DOHH2 (cell line): ENCODE measurements around the gene TCERG1L.

Source experiments
- H3F3A ChIP-seq: fragments of 200-600 bp; sonication (generic), shearing (Covaris generic); 2 replicates; pipeline ENCODE4 v1.6.0; 2016; ENCODE audit warnings: antibody characterized with exemption, mild to moderate bottlenecking; ENCODE audit not compliant: control insufficient read depth, insufficient read depth
- H3K27ac ChIP-seq: fragments of 200-600 bp; sonication (generic); 2 replicates; pipeline ENCODE4 v1.5.1; 2014; ENCODE audit warnings: low read depth, mild to moderate bottlenecking, low read length, moderate library complexity
- H3K27me3 ChIP-seq: fragments of 200-600 bp; sonication (generic); 2 replicates; pipeline ENCODE4 v1.6.1; 2014; ENCODE audit warnings: mild to moderate bottlenecking, low read length, mixed read lengths; ENCODE audit not compliant: control insufficient read depth
- H3K36me3 ChIP-seq: fragments of 200-600 bp; sonication (generic); 2 replicates; pipeline ENCODE4 v1.6.1; 2014; ENCODE audit warnings: mild to moderate bottlenecking, low read length, moderate library complexity, mixed read lengths; ENCODE audit not compliant: control insufficient read depth
- H3K4me1 ChIP-seq: fragments of 200-600 bp; sonication (generic); 2 replicates; pipeline ENCODE4 v1.6.1; 2014; ENCODE audit warnings: mild to moderate bottlenecking, low read length, mixed read lengths; ENCODE audit not compliant: control insufficient read depth
- H3K4me2 ChIP-seq: fragments of 200-600 bp; sonication (generic); 2 replicates; pipeline ENCODE4 v1.6.0; 2014; ENCODE audit warnings: mild to moderate bottlenecking, low read length, moderate library complexity
- H3K4me3 ChIP-seq: fragments of 200-600 bp; sonication (generic); 2 replicates; pipeline ENCODE4 v1.5.1; 2014; ENCODE audit warnings: mild to moderate bottlenecking, low read length, mixed read lengths
- H3K79me2 ChIP-seq: fragments of 200-600 bp; sonication (generic); 2 replicates; pipeline ENCODE4 v1.6.1; 2014; ENCODE audit warnings: mild to moderate bottlenecking, low read length, mixed read lengths; ENCODE audit not compliant: control insufficient read depth
- H3K9me2 ChIP-seq: fragments of 200-600 bp; sonication (generic); replicated peaks from 2 replicates; pipeline ENCODE4 v1.6.1; 2014; ENCODE audit warnings: mild to moderate bottlenecking, low read length, mixed read lengths; ENCODE audit not compliant: control insufficient read depth
- H3K9me3 ChIP-seq: fragments of 200-600 bp; sonication (generic); 2 replicates; pipeline ENCODE4 v1.6.1; 2014; ENCODE audit warnings: antibody characterized with exemption, low read length, mixed read lengths; ENCODE audit not compliant: control insufficient read depth, insufficient read depth
- H4K20me1 ChIP-seq: fragments of 200-600 bp; sonication (generic); 2 replicates; pipeline ENCODE4 v1.6.0; 2014; ENCODE audit warnings: low read depth, mild to moderate bottlenecking, antibody characterized with exemption, low read length, moderate library complexity; ENCODE audit not compliant: control insufficient read depth, insufficient read depth
- CTCF ChIP-seq: fragments of 200-600 bp; sonication (generic); IDR thresholded peaks from one replicate; pipeline ENCODE4 v1.5.1; 2014; ENCODE audit warnings: antibody characterized with exemption, mild to moderate bottlenecking, low read depth, low read length; ENCODE audit not compliant: poor library complexity, severe bottlenecking
- EZH2phosphoT487 ChIP-seq: fragments of 200-600 bp; sonication (generic); IDR thresholded peaks from 2 replicates; pipeline ENCODE4 v1.6.1; 2017; ENCODE audit warnings: borderline replicate concordance, mild to moderate bottlenecking, antibody characterized with exemption, low read length, moderate library complexity, mixed read lengths

The TCERG1L gene

GRCh38 chr10:131070856-131071255 lies 240.7 kb downstream of the TCERG1L start:
- no peaks in the 10 kb centered on the region for H3F3A ChIP-seq
- H3K4me1 ChIP-seq: no peaks in the 10 kb centered on the region
- no peak overlapping the region for H3K4me2 ChIP-seq
- no peaks in the 10 kb centered on the region for H3K79me2 ChIP-seq
- no peaks in the 10 kb centered on the region for H3K9me2 ChIP-seq
- H3K9me3 ChIP-seq: peaks cover 8% of the 10 kb centered on the region; the same call in 1 of the 2 replicates
- H4K20me1 ChIP-seq: no peaks in the 10 kb centered on the region
- no peaks in the 10 kb centered on the region for H3K27me3 ChIP-seq
- no peak overlapping the region for H3K27ac ChIP-seq
- H3K36me3 ChIP-seq: no peaks in the 10 kb centered on the region
- no peak for TF ChIP-seq EZH2phosphoT487
- TF ChIP-seq CTCF: no peak
- H3K4me3 ChIP-seq: no peak overlapping the region

GRCh38 chr10:131068760-131069159 lies 242.8 kb downstream of the TCERG1L start:
- no peaks in the 10 kb centered on the region for H3K79me2 ChIP-seq
- H3K27ac ChIP-seq: no peak overlapping the region
- no peaks in the 10 kb centered on the region for H3K36me3 ChIP-seq
- H3F3A ChIP-seq: no peaks in the 10 kb centered on the region
- H3K4me1 ChIP-seq: no peaks in the 10 kb centered on the region
- H3K4me2 ChIP-seq: no peak overlapping the region
- H3K9me3 ChIP-seq: peaks cover 8% of the 10 kb centered on the region; the same call in 1 of the 2 replicates
- H4K20me1 ChIP-seq: no peaks in the 10 kb centered on the region
- no peaks in the 10 kb centered on the region for H3K9me2 ChIP-seq
- H3K4me3 ChIP-seq: no peak overlapping the region
- TF ChIP-seq CTCF (no peak), EZH2phosphoT487 (no peak)
- H3K27me3 ChIP-seq: no peaks in the 10 kb centered on the region

- TF ChIP-seq EZH2phosphoT487 (no peak), CTCF (no peak)
- H3K27me3 ChIP-seq: no peaks in the 10 kb centered on the region
- no peak overlapping the region for H3K27ac ChIP-seq
- H3F3A ChIP-seq: no peaks in the 10 kb centered on the region
- H3K4me2 ChIP-seq: no peak overlapping the region
- no peaks in the 10 kb centered on the region for H3K79me2 ChIP-seq
- H4K20me1 ChIP-seq: no peaks in the 10 kb centered on the region
- no peaks in the 10 kb centered on the region for H3K9me2 ChIP-seq
- H3K36me3 ChIP-seq: no peaks in the 10 kb centered on the region
- H3K4me3 ChIP-seq: no peak overlapping the region
- peaks cover 8% of the 10 kb centered on the region; the same call in 1 of the 2 replicates for H3K9me3 ChIP-seq
- H3K4me1 ChIP-seq: no peaks in the 10 kb centered on the region
These were observed 243.2 kb downstream of the TCERG1L start for GRCh38 chr10:131068311-131068710.
